H1 (cell line): Measurements from ENCODE around the gene WDR90. TPM values are rescaled to one million over a fixed set of nuclear protein-coding genes. Genes with fewer than 3 reads are reported as not detected.
A peak's percentile ranks its signal among the peaks of the same experiment; 100 is the strongest.

Source experiments
- CTCF ChIA-PET: fragments of 300-600 bp; sonication (Branson Sonifier 250); formaldehyde crosslinking; loops from one replicate; lab custom pipeline; 2021; ENCODE audit not compliant: partially characterized antibody; lab: Charles Lee
- POLR2A ChIA-PET: fragments of 300-600 bp; sonication (Branson Sonifier 250); formaldehyde crosslinking; loops from one replicate; lab custom pipeline; 2021; ENCODE audit warnings: inconsistent platforms; ENCODE audit not compliant: partially characterized antibody; lab: Charles Lee
- DNase-seq, 2 experiments: peaks; one replicate each; pipeline versions ENCODE4 v3.0.0 to v3.0.0-alpha.2; 2010 to 2022; ENCODE audit warnings: low spot score in 2 of 2, low read depth in 1 of 2, mixed read lengths in 1 of 2
- FAIRE-seq: peaks from 2 replicates; lab custom pipeline; 2011; peaks lifted over from hg19 to GRCh38; lab: Jason Lieb, UNC
- H2AFZ ChIP-seq: 2 replicates; pipeline ENCODE4 v1.8.1; 2012; ENCODE audit warnings: low read length, inconsistent platforms
- H2AK5ac ChIP-seq: 2 replicates; pipeline ENCODE4 v1.6.1; 2013; ENCODE audit warnings: low read depth, low read length
- H2BK120ac ChIP-seq: replicated peaks from 2 replicates; pipeline ENCODE3; 2013; ENCODE audit warnings: low read depth, low read length, inconsistent platforms
- H2BK12ac ChIP-seq: 2 replicates; pipeline ENCODE4 v1.6.1; 2013; ENCODE audit warnings: low read depth, low read length
- H2BK15ac ChIP-seq: 2 replicates; pipeline ENCODE4 v1.6.1; 2013; ENCODE audit warnings: low read length
- H2BK20ac ChIP-seq: 2 replicates; pipeline ENCODE4 v1.6.1; 2013; ENCODE audit warnings: low read length
- H2BK5ac ChIP-seq: 2 replicates; pipeline ENCODE4 v1.6.1; 2013; ENCODE audit warnings: low read depth, low read length
- H3K14ac ChIP-seq: 2 replicates; pipeline ENCODE4 v1.6.1; 2013; ENCODE audit warnings: inconsistent platforms; ENCODE audit not compliant: insufficient read length
- H3K18ac ChIP-seq: 2 replicates; pipeline ENCODE4 v1.6.1; 2013; ENCODE audit warnings: low read length; ENCODE audit errors: extremely low read depth
- H3K23ac ChIP-seq: 2 replicates; pipeline ENCODE4 v1.6.1; 2013; ENCODE audit warnings: inconsistent platforms; ENCODE audit not compliant: insufficient read length
- H3K23me2 ChIP-seq: 2 replicates; pipeline ENCODE4 v1.6.1; 2013; ENCODE audit warnings: low read depth, low read length
- H3K27ac ChIP-seq: 2 replicates; pipeline ENCODE4 v1.6.1; 2011; ENCODE audit warnings: low read depth, low read length, inconsistent platforms
- H3K27me3 ChIP-seq, 4 experiments: replicated peaks in 1 of 4; 1 replicate in 1 of 4; 2 replicates in 3 of 4; pipeline versions ENCODE4 v1.6.1 to v1.8.1; 2011 to 2013; ENCODE audit warnings: low read length in 3 of 4, mild to moderate bottlenecking in 3 of 4, inconsistent platforms in 2 of 4, mixed read lengths in 2 of 4, moderate library complexity in 1 of 4; ENCODE audit not compliant: control insufficient read depth in 3 of 4, insufficient read depth in 3 of 4; ENCODE audit errors: extremely low read depth in 1 of 4
- H3K36me3 ChIP-seq, 4 experiments: 2 replicates each; pipeline versions ENCODE4 v1.6.1 to v1.8.1; 2011 to 2013; ENCODE audit warnings: mild to moderate bottlenecking in 4 of 4, low read length in 3 of 4, moderate library complexity in 2 of 4, control low read depth in 1 of 4, inconsistent platforms in 1 of 4; ENCODE audit not compliant: insufficient read depth in 4 of 4, control insufficient read depth in 2 of 4
- H3K4ac ChIP-seq: replicated peaks from 2 replicates; pipeline ENCODE3; 2013; ENCODE audit warnings: low read length, low read depth, mixed read lengths, inconsistent platforms; ENCODE audit not compliant: insufficient read length
- H3K4me1 ChIP-seq, 4 experiments: replicated peaks in 1 of 4; 1 replicate in 1 of 4; 2 replicates in 3 of 4; pipeline versions ENCODE4 v1.6.1 to v1.8.1; 2011 to 2013; ENCODE audit warnings: low read length in 3 of 4, inconsistent platforms in 2 of 4, mixed read lengths in 1 of 4; ENCODE audit not compliant: insufficient read depth in 4 of 4, control insufficient read depth in 3 of 4
- H3K4me2 ChIP-seq, 2 experiments: 2 replicates each; pipeline versions ENCODE4 v1.6.1 to v1.8.1; 2011 to 2013; ENCODE audit warnings: low read depth in 2 of 2, low read length in 2 of 2, control low read depth in 1 of 2, inconsistent platforms in 1 of 2, mild to moderate bottlenecking in 1 of 2; ENCODE audit not compliant: insufficient read depth in 1 of 2
- H3K4me3 ChIP-seq, 4 experiments: fragments of 200-600, 300-600 bp in 1 of 4; sonication (generic), shearing (Covaris generic), sonication (Bioruptor Twin) in 1 of 4; 2 replicates each; pipeline versions ENCODE4 v1.5.1 to v1.8.1; 2011 to 2016; ENCODE audit warnings: low read length in 4 of 4, low read depth in 3 of 4, control low read depth in 2 of 4, inconsistent platforms in 2 of 4, mild to moderate bottlenecking in 2 of 4, mixed read lengths in 1 of 4, moderate library complexity in 1 of 4; ENCODE audit not compliant: insufficient read depth in 2 of 4; ENCODE audit errors: extremely low read depth in 1 of 4
- H3K56ac ChIP-seq: replicated peaks from 2 replicates; pipeline ENCODE3; 2013; ENCODE audit warnings: low read depth, mild to moderate bottlenecking, mixed read lengths, low read length, inconsistent platforms; ENCODE audit not compliant: insufficient read length
- H3K79me1 ChIP-seq: 2 replicates; pipeline ENCODE4 v1.6.1; 2013; ENCODE audit warnings: low read depth, low read length, control low read depth
- H3K79me2 ChIP-seq, 2 experiments: 2 replicates each; pipeline versions ENCODE4 v1.6.1 to v1.8.1; 2012 to 2013; ENCODE audit warnings: low read length in 2 of 2, mild to moderate bottlenecking in 2 of 2, inconsistent platforms in 1 of 2; ENCODE audit not compliant: insufficient read depth in 2 of 2, control insufficient read depth in 1 of 2
- H3K9ac ChIP-seq, 4 experiments: replicated peaks in 1 of 4; 1 replicate in 1 of 4; 2 replicates in 3 of 4; pipeline versions ENCODE4 v1.6.1 to v1.8.1; 2011 to 2013; ENCODE audit warnings: low read depth in 3 of 4, low read length in 3 of 4, control low read depth in 2 of 4, mild to moderate bottlenecking in 2 of 4, moderate library complexity in 2 of 4, inconsistent platforms in 1 of 4; ENCODE audit errors: extremely low read depth in 1 of 4
- H3K9me3 ChIP-seq, 2 experiments: 2 replicates each; pipeline versions ENCODE4 v1.6.1 to v1.8.1; 2012 to 2013; ENCODE audit warnings: mild to moderate bottlenecking in 2 of 2, moderate library complexity in 2 of 2, control low read depth in 1 of 2, inconsistent platforms in 1 of 2, low read depth in 1 of 2, low read length in 1 of 2, mixed read lengths in 1 of 2; ENCODE audit not compliant: insufficient read depth in 2 of 2
- H4K20me1 ChIP-seq, 2 experiments: replicated peaks in 1 of 2; 2 replicates each; pipeline versions ENCODE3 to v1.8.1; 2011 to 2013; ENCODE audit warnings: inconsistent platforms in 2 of 2, low read length in 2 of 2, mild to moderate bottlenecking in 1 of 2; ENCODE audit not compliant: insufficient read depth in 2 of 2, control insufficient read depth in 1 of 2
- H4K5ac ChIP-seq: 2 replicates; pipeline ENCODE4 v1.6.1; 2013; ENCODE audit warnings: low read length, low read depth, mixed read lengths, inconsistent platforms; ENCODE audit not compliant: insufficient read length
- H4K8ac ChIP-seq: 2 replicates; pipeline ENCODE4 v1.8.0; 2013; ENCODE audit warnings: mild to moderate bottlenecking, moderate library complexity, low read length, inconsistent platforms; ENCODE audit not compliant: insufficient read depth; ENCODE audit errors: extremely low read depth
- H4K91ac ChIP-seq: replicated peaks from 2 replicates; pipeline ENCODE3; 2013; ENCODE audit warnings: low read length, mixed read lengths, inconsistent platforms; ENCODE audit not compliant: insufficient read length
- CEBPB ChIP-seq: IDR thresholded peaks from 2 replicates; pipeline ENCODE4 v1.6.1; 2012; ENCODE audit warnings: low read depth, low read length
- CTBP2 ChIP-seq: IDR thresholded peaks from 2 replicates; pipeline ENCODE4 v1.7.0; 2011; ENCODE audit warnings: borderline replicate concordance, mild to moderate bottlenecking, moderate library complexity, mixed read lengths, low read length; ENCODE audit not compliant: insufficient read depth, insufficient read length
- CTCF ChIP-seq, 3 experiments: IDR thresholded peaks; 1 replicate in 2 of 3; 2 replicates in 1 of 3; pipeline versions ENCODE4 v1.5.1 to v1.6.1; 2011; ENCODE audit warnings: low read length in 3 of 3, mild to moderate bottlenecking in 3 of 3, inconsistent platforms in 2 of 3, low read depth in 1 of 3, moderate library complexity in 1 of 3; ENCODE audit not compliant: insufficient read depth in 1 of 3; ENCODE audit errors: control extremely low read depth in 1 of 3
- FOSL1 ChIP-seq: IDR thresholded peaks from 2 replicates; pipeline ENCODE4 v1.6.1; 2011; ENCODE audit warnings: mild to moderate bottlenecking, low read depth, low read length, moderate library complexity; ENCODE audit not compliant: insufficient read depth
- RAD21 ChIP-seq, 2 experiments: IDR thresholded peaks in 1 of 2; conservative IDR thresholded peaks in 1 of 2; 2 replicates each; pipeline ENCODE4 v1.6.1; 2011; ENCODE audit warnings: low read depth in 2 of 2, low read length in 2 of 2, improper control_type of control experiment in 1 of 2, inconsistent platforms in 1 of 2, mild to moderate bottlenecking in 1 of 2, moderate library complexity in 1 of 2
- TBP ChIP-seq: IDR thresholded peaks from 2 replicates; pipeline ENCODE4 v1.6.1; 2011; ENCODE audit warnings: low read depth, low read length, improper control_type of control experiment
- USF2 ChIP-seq: IDR thresholded peaks from 2 replicates; pipeline ENCODE4 v1.6.1; 2011; ENCODE audit warnings: low read length, improper control_type of control experiment
- WGBS, 2 experiments: shearing (Covaris generic) in 1 of 2; methylation state at CpG; one replicate each; pipeline versions ENCODE4 v1.1.6 to v1.1.7; 2013 to 2015; ENCODE audit warnings: low lambda C conversion rate in 2 of 2, mixed read lengths in 2 of 2, inconsistent platforms in 1 of 2, low coverage in 1 of 2, missing lambda C conversion rate in 1 of 2; ENCODE audit not compliant: insufficient replicate concordance in 2 of 2, insufficient coverage in 1 of 2, insufficient read length in 1 of 2; ENCODE audit errors: extremely low coverage in 1 of 2, missing lambda C conversion rate in 1 of 2; 5-methylcytosine and 5-hydroxymethylcytosine counted together
- polyA plus RNA-seq, 7 experiments: library from polyadenylated mRNA; depleted of rRNA in 3 of 7; stranded (reverse) in 5 of 7; unstranded in 2 of 7; fragments of >200 nt in 5 of 7; fragments of 200-250 nt in 2 of 7; gene quantifications; 1 replicate in 5 of 7; 2 replicates in 1 of 7; 4 replicates in 1 of 7; pipeline versions ENCODE4 v1.2.1 to v1.2.3, GENCODE V29; 2011 to 2013; ENCODE audit warnings: missing spikeins in 2 of 7, mixed read lengths in 2 of 7
- total RNA-seq: library from RNA; stranded (reverse); fragmentation: NEBNext Ultra II Directional; extraction: Animal tissue kit (Norgen Biotek cat#: 25700); gene quantifications from 2 replicates; pipeline ENCODE4 v1.2.1, GENCODE V29; 2021

Gene WDR90
- total and polyA plus RNA-seq, 2 of the 8 experiments (the other 6 are each of a cell fraction or from before 2014, with no cell fraction given): 24.0 to 47.2 TPM

GRCh38 chr16:661184-661821, 12.1 kb downstream of the WDR90 start:
- Histone ChIP-seq H3K23ac (no peak overlapping the region), H2BK12ac (peak overlapping the region; percentile 19; the same call in 1 of the 2 replicates), H3K4ac (peak overlapping the region; percentile 77), H3K36me3 (peaks cover 0 to 19% (median 1%) of the 10 kb centered on the region in 4 experiments; a peak in 3 of 8 replicates), H2BK5ac (no peak overlapping the region; the same call in 1 of the 2 replicates), H2AK5ac (no peak overlapping the region), H3K4me2 (peak overlapping the region in 1 of 2 experiments; percentile 53; a peak in 1 of 4 replicates), H3K9ac (no peak overlapping the region), H3K27me3 (no peaks in the 10 kb centered on the region), H2BK20ac (no peak overlapping the region), H3K14ac (no peak overlapping the region), H2BK120ac (no peak overlapping the region), H4K91ac (peak overlapping the region; percentile 98), H3K18ac (peak overlapping the region; percentile 71), H3K4me3 (no peak overlapping the region), H4K5ac (no peak overlapping the region), H2BK15ac (0 out of 2 replicates have a peak overlapping the region, but pooled peaks have one; percentile 40), H3K23me2 (no peaks in the 10 kb centered on the region), H2AFZ (no peak overlapping the region), H3K56ac (no peak overlapping the region), H4K20me1 (peaks cover 0 to 2% of the 10 kb centered on the region in 2 experiments), H3K79me1 (no peaks in the 10 kb centered on the region), H3K79me2 (no peaks in the 10 kb centered on the region), H3K9me3 (no peaks in the 10 kb centered on the region), H4K8ac (peak overlapping the region; percentile 71; the same call in 1 of the 2 replicates), H3K4me1 (peaks cover 0 to 8% (median 1%) of the 10 kb centered on the region in 4 experiments; a peak in 4 of 7 replicates), H3K27ac (no peak overlapping the region)
- ChIA-PET POLR2A (interaction anchor here (1.4 to 17.4 kb wide), 4 partner anchors 13 to 59 kb away, joined by 4 to 214 read pairs (median 6); partner anchors contain the start of genes ANTKMT, JMJD8, RHBDL1 and STUB1), CTCF (interaction anchor here (0.6 to 11.3 kb wide), 19 partner anchors 10 to 278 kb away, joined by 3 to 104 read pairs (median 3); partner anchors contain the start of genes METTL26 and WDR90)
- FAIRE-seq: no peak
- no peak for DNase-seq
- WGBS, 2 experiments: 77% methylated on average over 33 of the region's 35 CpGs; no CpG with 5 or more reads in 1 of the 2 experiments
- TF ChIP-seq CTCF (IDR thresholded peaks at IDR 0.05; ENCODE audit: control extremely low read depth in 1 of 3, insufficient read depth in 1 of 3, low read depth in 1 of 3, low read length in 3 of 3): no peak
- TF ChIP-seq TBP: no peak
- no peak for TF ChIP-seq FOSL1
- no peak for TF ChIP-seq CTBP2
- TF ChIP-seq CEBPB: no peak
- TF ChIP-seq USF2: no peak
- no peak for TF ChIP-seq RAD21 (IDR thresholded peaks at IDR 0.05 in 1 of 2, conservative IDR thresholded peaks at IDR 0.05 in 1 of 2; ENCODE audit: low read depth in 2 of 2, low read length in 2 of 2)
